Measurements from ENCODE around the gene LIM2. TPM values are rescaled to one million over a fixed set of nuclear protein-coding genes. Genes with fewer than 3 reads are reported as not detected.

The LIM2 gene
- total and polyA plus RNA-seq, 9 of the 15 experiments (the other 6 are each of a cell fraction or from before 2014, with no cell fraction given): 0.07 to 0.45 (median 0.18) TPM; not detected in 4

DNA sequence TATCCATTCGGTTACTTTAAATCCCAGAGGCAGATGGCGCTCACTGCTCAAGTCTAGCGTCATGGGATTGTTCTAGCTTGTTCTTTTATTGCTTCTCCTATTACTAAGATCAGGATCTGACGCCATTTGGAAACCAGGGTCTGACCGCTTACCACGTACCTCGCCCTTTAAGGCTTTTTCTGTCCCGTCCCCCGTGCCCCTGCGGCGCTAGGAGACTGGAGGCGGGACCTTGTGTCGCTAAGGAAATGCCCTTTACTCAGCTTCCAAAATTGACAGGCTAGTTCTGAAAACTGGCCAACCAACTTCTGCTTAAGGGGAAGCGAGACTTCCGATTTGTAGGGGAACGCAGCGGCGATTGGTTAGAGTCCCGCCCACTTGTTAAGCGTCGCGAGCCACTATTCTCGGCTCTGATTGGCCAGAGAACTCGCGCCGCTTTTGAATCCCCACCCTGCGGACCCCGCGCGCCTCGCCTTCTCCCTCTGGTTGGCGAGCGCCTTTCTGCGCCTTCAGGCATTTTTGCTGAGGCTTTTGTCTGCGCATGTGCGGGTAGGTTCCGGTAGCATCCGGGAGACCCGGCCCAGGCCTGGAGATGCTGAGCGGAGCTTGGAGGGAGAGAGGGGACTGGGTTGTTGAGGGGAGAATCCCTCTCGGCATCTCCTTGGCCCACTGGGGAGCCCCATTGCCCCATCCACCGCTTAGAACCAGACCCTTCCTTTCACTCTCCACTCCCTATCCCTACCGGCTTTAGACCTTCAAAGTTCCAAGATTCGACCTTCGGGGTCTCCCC lies 6.5 kb upstream of the LIM2 start (continued):
- TF ChIP-seq RNF2 (IDR thresholded peaks at IDR 0.05): 0 out of 2 replicates have a peak, but pooled peaks have one; percentile 56
- no peak for TF ChIP-seq TAF15 (IDR thresholded peaks at IDR 0.05; ENCODE audit: low read depth, low read length)
- peak; percentile 85 for TF ChIP-seq ZBTB2 (IDR thresholded peaks at IDR 0.05)
- peak; percentile 86 for TF ChIP-seq POLR2G (IDR thresholded peaks at IDR 0.05; ENCODE audit: low read depth, low read length)
- peak; percentile 50 to 76; a peak in 3 of 4 replicates for TF ChIP-seq MNT (conservative IDR thresholded peaks at IDR 0.05)
- peak; percentile 47; the same call in 1 of the 2 replicates for TF ChIP-seq POLR2AphosphoS5 (IDR thresholded peaks at IDR 0.05; ENCODE audit: control insufficient read depth, insufficient read depth, low read depth, low read length)
- peak; percentile 61; the same call in 1 of the 2 replicates for TF ChIP-seq MTA3 (IDR thresholded peaks at IDR 0.05; ENCODE audit: borderline replicate concordance)
- no peak for TF ChIP-seq ZNF655 (CRISPR knock-in tag; IDR thresholded peaks at IDR 0.05)
- no peak for TF ChIP-seq DLX4 (CRISPR knock-in tag; IDR thresholded peaks at IDR 0.05)
- TF ChIP-seq RBM25 (IDR thresholded peaks at IDR 0.05; ENCODE audit: low read depth, low read length, severe bottlenecking): peak; percentile 70
- no peak for TF ChIP-seq NR2C2 (CRISPR knock-in tag; IDR thresholded peaks at IDR 0.05)
- peak; percentile 79; the same call in 1 of the 2 replicates for TF ChIP-seq NR2C2 (tag; IDR thresholded peaks at IDR 0.05)
- TF ChIP-seq, protein P1, sequence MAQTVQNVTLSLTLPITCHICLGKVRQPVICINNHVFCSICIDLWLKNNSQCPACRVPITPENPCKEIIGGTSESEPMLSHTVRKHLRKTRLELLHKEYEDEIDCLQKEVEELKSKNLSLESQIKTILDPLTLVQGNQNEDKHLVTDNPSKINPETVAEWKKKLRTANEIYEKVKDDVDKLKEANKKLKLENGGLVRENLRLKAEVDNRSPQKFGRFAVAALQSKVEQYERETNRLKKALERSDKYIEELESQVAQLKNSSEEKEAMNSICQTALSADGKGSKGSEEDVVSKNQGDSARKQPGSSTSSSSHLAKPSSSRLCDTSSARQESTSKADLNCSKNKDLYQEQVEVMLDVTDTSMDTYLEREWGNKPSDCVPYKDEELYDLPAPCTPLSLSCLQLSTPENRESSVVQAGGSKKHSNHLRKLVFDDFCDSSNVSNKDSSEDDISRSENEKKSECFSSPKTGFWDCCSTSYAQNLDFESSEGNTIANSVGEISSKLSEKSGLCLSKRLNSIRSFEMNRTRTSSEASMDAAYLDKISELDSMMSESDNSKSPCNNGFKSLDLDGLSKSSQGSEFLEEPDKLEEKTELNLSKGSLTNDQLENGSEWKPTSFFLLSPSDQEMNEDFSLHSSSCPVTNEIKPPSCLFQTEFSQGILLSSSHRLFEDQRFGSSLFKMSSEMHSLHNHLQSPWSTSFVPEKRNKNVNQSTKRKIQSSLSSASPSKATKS (CRISPR knock-in tag; IDR thresholded peaks at IDR 0.05): no peak
